ENCODE measurements around the gene PARP12. TPM values are rescaled to one million over a fixed set of nuclear protein-coding genes. Genes with fewer than 3 reads are reported as not detected.
A peak's percentile ranks its signal among the peaks of the same experiment; 100 is the strongest.

PARP12 gene
- total RNA-seq, 1 donor from 2014 or later, result 58.1 TPM

DNA sequence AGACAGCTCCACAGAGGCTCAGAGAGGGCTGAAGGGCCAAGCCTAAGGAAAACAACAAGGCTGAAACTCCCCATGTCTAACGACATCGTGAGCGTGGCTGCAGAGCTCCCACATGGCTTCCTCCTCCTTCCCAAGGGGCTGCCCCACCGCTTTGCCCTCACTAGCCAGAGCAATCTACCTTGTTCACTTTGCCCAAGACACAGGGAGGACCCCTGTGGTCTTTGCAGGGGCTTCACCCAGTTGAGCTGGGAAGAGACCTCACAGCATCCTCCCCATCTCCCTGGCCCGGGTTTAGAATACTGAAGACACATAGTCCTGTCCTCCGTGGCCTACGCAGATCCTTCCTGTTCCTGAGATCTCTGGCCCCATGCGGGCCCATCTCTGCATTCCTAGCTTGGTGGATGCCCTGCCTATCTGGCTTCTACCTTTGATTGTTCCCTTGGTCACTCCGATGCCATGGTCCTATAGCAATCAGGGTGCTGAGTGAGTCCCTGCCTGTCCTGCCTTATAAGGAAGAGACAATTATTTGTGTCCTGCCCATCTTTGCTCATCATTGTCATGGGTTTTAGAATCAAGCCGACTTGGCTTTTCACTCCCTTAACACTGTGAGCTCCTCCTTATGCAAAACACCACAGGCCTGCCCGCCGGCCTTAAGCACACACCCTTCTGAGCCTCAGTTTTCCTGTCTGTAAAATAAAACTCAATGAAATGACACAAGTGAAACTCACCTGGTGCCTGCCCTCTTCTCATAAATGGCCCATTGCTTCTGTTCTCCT is 73.2 kb downstream of the PARP12 start:
- peak overlapping the region; percentile 10 for H2AFZ ChIP-seq (ENCODE audit: low read depth, low read length)
- H3K4me1 ChIP-seq (ENCODE audit: insufficient read depth, low read length), result no peaks in the 10 kb centered on the region
- Mint-ChIP-seq H3K27ac (ENCODE audit: unreplicated experiment) (no peak overlapping the region), H3K4me3 (ENCODE audit: unreplicated experiment) (no peak overlapping the region), H3K4me1 (ENCODE audit: low read depth, unreplicated experiment) (no peaks in the 10 kb centered on the region), H3K9me3 (ENCODE audit: unreplicated experiment) (no peaks in the 10 kb centered on the region), H3K36me3 (ENCODE audit: low read depth, unreplicated experiment) (no peaks in the 10 kb centered on the region), H3K27me3 (ENCODE audit: low read depth, unreplicated experiment) (peaks cover 44% of the 10 kb centered on the region)
- H3K79me2 ChIP-seq (ENCODE audit: insufficient read depth, low read length), result no peaks in the 10 kb centered on the region
- no peak overlapping the region for H3K27ac ChIP-seq (ENCODE audit: low read depth, low read length)
- H3K4me3 ChIP-seq (ENCODE audit: insufficient read depth, low read depth, low read length), result no peak overlapping the region
- DNase-seq (ENCODE audit: low read depth) (no peak), FAIRE-seq (no peak)
- no peak overlapping the region for H3K9ac ChIP-seq (ENCODE audit: low read length)
- no peaks in the 10 kb centered on the region for H4K20me1 ChIP-seq (ENCODE audit: insufficient read depth, low read length)
- no peaks in the 10 kb centered on the region for H3K36me3 ChIP-seq (ENCODE audit: insufficient read depth, low read length)
- H3K27me3 ChIP-seq (ENCODE audit: insufficient read depth, low read length), result no peaks in the 10 kb centered on the region
- H3K4me2 ChIP-seq (ENCODE audit: low read length), result no peak overlapping the region
- H3K9me3 ChIP-seq (ENCODE audit: insufficient read depth, low read depth, low read length), result no peaks in the 10 kb centered on the region
- no peak for TF ChIP-seq EZH2 (IDR thresholded peaks at IDR 0.05; ENCODE audit: insufficient read depth, low read length)
- TF ChIP-seq, protein P1, sequence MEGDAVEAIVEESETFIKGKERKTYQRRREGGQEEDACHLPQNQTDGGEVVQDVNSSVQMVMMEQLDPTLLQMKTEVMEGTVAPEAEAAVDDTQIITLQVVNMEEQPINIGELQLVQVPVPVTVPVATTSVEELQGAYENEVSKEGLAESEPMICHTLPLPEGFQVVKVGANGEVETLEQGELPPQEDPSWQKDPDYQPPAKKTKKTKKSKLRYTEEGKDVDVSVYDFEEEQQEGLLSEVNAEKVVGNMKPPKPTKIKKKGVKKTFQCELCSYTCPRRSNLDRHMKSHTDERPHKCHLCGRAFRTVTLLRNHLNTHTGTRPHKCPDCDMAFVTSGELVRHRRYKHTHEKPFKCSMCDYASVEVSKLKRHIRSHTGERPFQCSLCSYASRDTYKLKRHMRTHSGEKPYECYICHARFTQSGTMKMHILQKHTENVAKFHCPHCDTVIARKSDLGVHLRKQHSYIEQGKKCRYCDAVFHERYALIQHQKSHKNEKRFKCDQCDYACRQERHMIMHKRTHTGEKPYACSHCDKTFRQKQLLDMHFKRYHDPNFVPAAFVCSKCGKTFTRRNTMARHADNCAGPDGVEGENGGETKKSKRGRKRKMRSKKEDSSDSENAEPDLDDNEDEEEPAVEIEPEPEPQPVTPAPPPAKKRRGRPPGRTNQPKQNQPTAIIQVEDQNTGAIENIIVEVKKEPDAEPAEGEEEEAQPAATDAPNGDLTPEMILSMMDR (IDR thresholded peaks at IDR 0.05; ENCODE audit: insufficient read depth, low read depth, low read length), result no peak

DNA sequence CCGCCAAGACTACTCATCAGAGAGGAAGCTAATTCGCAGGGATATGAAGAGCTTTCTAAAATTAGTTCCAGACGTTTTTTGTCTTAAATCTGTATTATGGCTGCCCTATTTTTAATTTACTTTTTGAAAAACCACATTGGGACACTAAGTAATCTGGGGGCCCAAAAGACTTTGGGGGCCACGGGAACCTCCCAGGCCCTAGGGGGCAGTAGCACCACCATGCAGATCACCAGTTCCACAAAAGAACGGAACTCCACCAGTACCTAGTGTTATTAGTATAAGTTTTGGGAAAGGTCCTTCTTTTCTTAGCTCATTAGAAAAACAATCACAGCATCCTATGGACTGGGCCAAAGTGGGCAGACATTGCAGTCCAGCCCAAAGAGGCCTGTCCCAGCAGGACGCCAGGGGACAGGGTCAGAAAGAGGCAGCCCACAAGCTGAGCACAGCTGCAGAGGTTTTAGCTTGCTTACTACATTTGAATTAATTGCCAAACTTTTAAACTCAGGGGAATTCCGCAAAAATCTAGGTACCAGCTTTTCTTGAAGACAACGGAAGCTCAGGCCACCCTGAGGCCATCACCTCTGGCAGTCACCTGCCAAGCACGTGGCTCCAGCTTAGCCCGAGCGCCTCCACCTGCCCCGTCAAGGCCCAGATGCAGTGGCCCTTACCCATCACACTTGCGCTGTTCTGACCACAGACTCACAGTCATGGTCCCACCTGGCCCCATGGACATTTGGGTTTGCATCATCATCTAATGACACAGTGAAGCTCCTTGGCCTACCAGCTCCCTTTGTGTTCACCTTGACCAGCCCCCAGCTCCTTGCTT is 74.8 kb downstream of the PARP12 start:
- Histone ChIP-seq H3K4me1 (ENCODE audit: insufficient read depth, low read length) (no peaks in the 10 kb centered on the region), H3K79me2 (ENCODE audit: insufficient read depth, low read length) (no peaks in the 10 kb centered on the region), H2AFZ (ENCODE audit: low read depth, low read length) (no peak overlapping the region), H3K9ac (ENCODE audit: low read length) (no peak overlapping the region), H4K20me1 (ENCODE audit: insufficient read depth, low read length) (no peaks in the 10 kb centered on the region), H3K27me3 (ENCODE audit: insufficient read depth, low read length) (peaks cover 10% of the 10 kb centered on the region), H3K9me3 (ENCODE audit: insufficient read depth, low read depth, low read length) (no peaks in the 10 kb centered on the region), H3K4me2 (ENCODE audit: low read length) (no peak overlapping the region), H3K27ac (ENCODE audit: low read depth, low read length) (no peak overlapping the region), H3K4me3 (ENCODE audit: insufficient read depth, low read depth, low read length) (no peak overlapping the region), H3K36me3 (ENCODE audit: insufficient read depth, low read length) (no peaks in the 10 kb centered on the region)
- H3K36me3 Mint-ChIP-seq (ENCODE audit: low read depth, unreplicated experiment), result no peaks in the 10 kb centered on the region
- DNase-seq (ENCODE audit: low read depth), result no peak
- H3K27ac Mint-ChIP-seq (ENCODE audit: unreplicated experiment), result no peak overlapping the region
- H3K4me1 Mint-ChIP-seq (ENCODE audit: low read depth, unreplicated experiment), result no peaks in the 10 kb centered on the region
- H3K9me3 Mint-ChIP-seq (ENCODE audit: unreplicated experiment), result no peaks in the 10 kb centered on the region
- H3K27me3 Mint-ChIP-seq (ENCODE audit: low read depth, unreplicated experiment), result peaks cover 53% of the 10 kb centered on the region
- TF ChIP-seq EZH2 (IDR thresholded peaks at IDR 0.05; ENCODE audit: insufficient read depth, low read length), result no peak
- TF ChIP-seq, protein P1 (IDR thresholded peaks at IDR 0.05; ENCODE audit: insufficient read depth, low read depth, low read length), result no peak
- H3K4me3 Mint-ChIP-seq (ENCODE audit: unreplicated experiment), result no peak overlapping the region
- no peak for FAIRE-seq
